Measurements from ENCODE around the gene IL32. TPM values are rescaled to one million over a fixed set of nuclear protein-coding genes. Genes with fewer than 3 reads are reported as not detected.

The IL32 gene
- total RNA-seq, 4 donors from 2014 or later = 45.4 to 79.0 (median 54.6) TPM

DNA sequence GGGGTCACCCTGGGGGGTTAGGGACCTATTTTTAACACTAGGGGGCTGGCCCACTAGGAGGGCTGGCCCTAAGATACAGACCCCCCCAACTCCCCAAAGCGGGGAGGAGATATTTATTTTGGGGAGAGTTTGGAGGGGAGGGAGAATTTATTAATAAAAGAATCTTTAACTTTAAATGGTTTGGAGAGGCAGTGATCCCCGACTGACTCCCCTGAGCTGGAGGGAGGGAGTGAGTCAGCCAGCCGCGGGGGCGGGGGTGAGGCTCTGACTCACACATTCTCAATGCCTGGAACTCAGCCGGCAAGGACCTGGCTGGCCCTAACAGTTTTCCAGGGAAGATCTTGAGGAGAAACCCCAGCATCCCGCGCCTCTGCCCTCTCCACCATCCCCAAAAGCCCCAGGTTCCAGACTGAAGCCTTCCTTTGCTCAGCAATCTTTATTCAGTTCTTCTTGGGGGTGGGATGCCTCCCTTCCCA lies 43.2 kb upstream of the IL32 start:
- H3K27ac ChIP-seq = peak overlapping the region; percentile 96 to 100 (median 98)
- H3K4me1 ChIP-seq = peaks cover 32 to 54% of the 10 kb centered on the region in 2 donors
- H3K9me3 ChIP-seq = no peaks in the 10 kb centered on the region
- H3K4me3 ChIP-seq = peak overlapping the region; percentile 48 to 99 (median 76)
- ATAC-seq (peak; percentile 51 to 61), DNase-seq (peak; percentile 85 to 93)
- peaks cover 0 to 18% of the 10 kb centered on the region in 2 donors for H3K36me3 ChIP-seq
- intact Hi-C loops (cut with DNase I; ENCODE audit: low total_unique reads) (loop anchor here (2.0 to 5.0 kb wide), 3 partner anchors 109 to 975 kb away; partner anchors contain the start of genes NTHL1, TSC2 and ZNF263), in situ Hi-C loops (cut with MboI; ENCODE audit: low sequenced_read_pairs in 4 of 4) (no loop called here)
- peaks cover 13 to 21% (median 13%) of the 10 kb centered on the region in 3 donors for H3K27me3 ChIP-seq
- peak; percentile 15 to 30 for TF ChIP-seq POLR2A (IDR thresholded peaks at IDR 0.05)
- TF ChIP-seq, protein P1, sequence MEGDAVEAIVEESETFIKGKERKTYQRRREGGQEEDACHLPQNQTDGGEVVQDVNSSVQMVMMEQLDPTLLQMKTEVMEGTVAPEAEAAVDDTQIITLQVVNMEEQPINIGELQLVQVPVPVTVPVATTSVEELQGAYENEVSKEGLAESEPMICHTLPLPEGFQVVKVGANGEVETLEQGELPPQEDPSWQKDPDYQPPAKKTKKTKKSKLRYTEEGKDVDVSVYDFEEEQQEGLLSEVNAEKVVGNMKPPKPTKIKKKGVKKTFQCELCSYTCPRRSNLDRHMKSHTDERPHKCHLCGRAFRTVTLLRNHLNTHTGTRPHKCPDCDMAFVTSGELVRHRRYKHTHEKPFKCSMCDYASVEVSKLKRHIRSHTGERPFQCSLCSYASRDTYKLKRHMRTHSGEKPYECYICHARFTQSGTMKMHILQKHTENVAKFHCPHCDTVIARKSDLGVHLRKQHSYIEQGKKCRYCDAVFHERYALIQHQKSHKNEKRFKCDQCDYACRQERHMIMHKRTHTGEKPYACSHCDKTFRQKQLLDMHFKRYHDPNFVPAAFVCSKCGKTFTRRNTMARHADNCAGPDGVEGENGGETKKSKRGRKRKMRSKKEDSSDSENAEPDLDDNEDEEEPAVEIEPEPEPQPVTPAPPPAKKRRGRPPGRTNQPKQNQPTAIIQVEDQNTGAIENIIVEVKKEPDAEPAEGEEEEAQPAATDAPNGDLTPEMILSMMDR (IDR thresholded peaks at IDR 0.05 in 4 of 5, conservative IDR thresholded peaks at IDR 0.05 in 1 of 5) = peak in 1 of 5 experiments; percentile 29

- TF ChIP-seq POLR2A (IDR thresholded peaks at IDR 0.05) = peak in 1 of 2 donors; percentile 9
- TF ChIP-seq, protein P1 (IDR thresholded peaks at IDR 0.05 in 4 of 5, conservative IDR thresholded peaks at IDR 0.05 in 1 of 5) = no peak
- peak overlapping the region; percentile 96 to 100 (median 98) for H3K27ac ChIP-seq
- no peaks in the 10 kb centered on the region for H3K9me3 ChIP-seq
- H3K36me3 ChIP-seq = peaks cover 0 to 19% of the 10 kb centered on the region in 2 donors
- peak; percentile 8 to 15 for ATAC-seq
- peaks cover 7 to 15% (median 10%) of the 10 kb centered on the region in 3 donors for H3K27me3 ChIP-seq
- H3K4me3 ChIP-seq = peak overlapping the region; percentile 71 to 99 (median 82)
- intact Hi-C loops (cut with DNase I; ENCODE audit: low total_unique reads) (loop anchor here (2.0 to 5.0 kb wide), 3 partner anchors 110 to 976 kb away; partner anchors contain the start of genes NTHL1, TSC2 and ZNF263), in situ Hi-C loops (cut with MboI; ENCODE audit: low sequenced_read_pairs in 4 of 4) (no loop called here)
- DNase-seq = peak; percentile 41 to 79
- H3K4me1 ChIP-seq = peaks cover 32 to 55% of the 10 kb centered on the region in 2 donors
Measured at GRCh38 chr16:3022684-3023414, 42.6 kb upstream of the IL32 start.

DNA sequence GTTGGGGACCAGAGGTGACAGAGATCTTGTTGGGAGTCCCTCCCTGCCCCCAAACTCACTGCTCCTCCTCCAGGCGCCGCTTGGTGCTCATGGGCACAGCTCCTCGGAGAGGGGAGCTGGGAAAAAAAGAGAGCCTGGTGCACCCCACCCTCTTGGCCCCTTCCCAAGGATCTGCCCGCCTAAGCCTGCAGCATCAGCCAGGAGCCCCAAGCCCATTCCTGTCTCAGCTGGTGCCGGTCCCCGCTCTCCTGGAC lies 42.1 kb upstream of the IL32 start:
- no peaks in the 10 kb centered on the region for H3K9me3 ChIP-seq
- TF ChIP-seq POLR2A (IDR thresholded peaks at IDR 0.05) = no peak
- TF ChIP-seq, protein P1 (IDR thresholded peaks at IDR 0.05 in 4 of 5, conservative IDR thresholded peaks at IDR 0.05 in 1 of 5) = no peak
- peaks cover 4 to 10% (median 5%) of the 10 kb centered on the region in 3 donors for H3K27me3 ChIP-seq
- in situ Hi-C loops (cut with MboI; ENCODE audit: low sequenced_read_pairs in 4 of 4) = no loop called here
- DNase-seq (peak in 1 of 2 donors; percentile 53), ATAC-seq (no peak)
- peak overlapping the region; percentile 96 to 100 (median 98) for H3K27ac ChIP-seq
- H3K4me1 ChIP-seq = peaks cover 32 to 59% of the 10 kb centered on the region in 2 donors
- intact Hi-C loops (cut with DNase I; ENCODE audit: low total_unique reads) = loop anchor here (2.0 to 5.0 kb wide), 3 partner anchors 111 to 976 kb away; partner anchors contain the start of genes NTHL1, TSC2 and ZNF263
- peak overlapping the region; percentile 71 to 99 (median 82) for H3K4me3 ChIP-seq
- H3K36me3 ChIP-seq = peaks cover 0 to 19% of the 10 kb centered on the region in 2 donors

- peaks cover 32 to 62% of the 10 kb centered on the region in 2 donors for H3K4me1 ChIP-seq
- peak within 1 kb of the TSS; percentile 96 to 100 (median 98) for H3K27ac ChIP-seq
- peak; percentile 46 to 60 for ATAC-seq
- peak within 1 kb of the TSS; percentile 71 to 99 (median 82) for H3K4me3 ChIP-seq
- H3K9me3 ChIP-seq = no peaks in the 10 kb centered on the region
- TF ChIP-seq, protein P1 (IDR thresholded peaks at IDR 0.05 in 4 of 5, conservative IDR thresholded peaks at IDR 0.05 in 1 of 5) = no peak
- TF ChIP-seq POLR2A (IDR thresholded peaks at IDR 0.05) = peak; percentile 81 to 83
- intact Hi-C loops (cut with DNase I; ENCODE audit: low total_unique reads) = loop anchor here (2.0 to 5.0 kb wide), 3 partner anchors 111 to 977 kb away; partner anchors contain the start of genes NTHL1, TSC2 and ZNF263
- peaks cover 1 to 8% (median 2%) of the 10 kb centered on the region in 3 donors for H3K27me3 ChIP-seq
- peak; percentile 96 to 97 for DNase-seq
- in situ Hi-C loops (cut with MboI; ENCODE audit: low sequenced_read_pairs in 4 of 4) = no loop called here
- H3K36me3 ChIP-seq = peaks cover 0 to 19% of the 10 kb centered on the region in 2 donors
Measured at GRCh38 chr16:3023669-3024478, 41.6 kb upstream of the IL32 start, which contains the start of the genes HCFC1R1 and THOC6. Gene HCFC1R1 (minus strand): TSS chr16:3023942. CDS start chr16:3023941, 1 bp downstream. Gene THOC6 (plus strand): TSS chr16:3024035. CDS start chr16:3024327, 292 bp downstream.
